ENCODE results near the gene MIPEP.
"Not testable (repeated sequence)": the region's sequence is repeated elsewhere in the genome, so short reads cannot be mapped to it uniquely, and the experiment has no call there.

GRCh38 chr13:23893791-23894190, 4.6 kb upstream of the MIPEP start:
- TF ChIP-seq, protein P1, sequence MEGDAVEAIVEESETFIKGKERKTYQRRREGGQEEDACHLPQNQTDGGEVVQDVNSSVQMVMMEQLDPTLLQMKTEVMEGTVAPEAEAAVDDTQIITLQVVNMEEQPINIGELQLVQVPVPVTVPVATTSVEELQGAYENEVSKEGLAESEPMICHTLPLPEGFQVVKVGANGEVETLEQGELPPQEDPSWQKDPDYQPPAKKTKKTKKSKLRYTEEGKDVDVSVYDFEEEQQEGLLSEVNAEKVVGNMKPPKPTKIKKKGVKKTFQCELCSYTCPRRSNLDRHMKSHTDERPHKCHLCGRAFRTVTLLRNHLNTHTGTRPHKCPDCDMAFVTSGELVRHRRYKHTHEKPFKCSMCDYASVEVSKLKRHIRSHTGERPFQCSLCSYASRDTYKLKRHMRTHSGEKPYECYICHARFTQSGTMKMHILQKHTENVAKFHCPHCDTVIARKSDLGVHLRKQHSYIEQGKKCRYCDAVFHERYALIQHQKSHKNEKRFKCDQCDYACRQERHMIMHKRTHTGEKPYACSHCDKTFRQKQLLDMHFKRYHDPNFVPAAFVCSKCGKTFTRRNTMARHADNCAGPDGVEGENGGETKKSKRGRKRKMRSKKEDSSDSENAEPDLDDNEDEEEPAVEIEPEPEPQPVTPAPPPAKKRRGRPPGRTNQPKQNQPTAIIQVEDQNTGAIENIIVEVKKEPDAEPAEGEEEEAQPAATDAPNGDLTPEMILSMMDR (conservative IDR thresholded peaks at IDR 0.05) = not testable (repeated sequence)
- TF ChIP-seq EZH2 (IDR thresholded peaks at IDR 0.05; ENCODE audit: low read depth) = not testable (repeated sequence)

All from PC-9 (cell line).